ENCODE data around the gene SLC38A5. TPM values are rescaled to one million over a fixed set of nuclear protein-coding genes. Genes with fewer than 3 reads are reported as not detected.

The SLC38A5 gene
- total and polyA plus RNA-seq, 2 of the 13 experiments (the other 11 are each of a cell fraction or from before 2014, with no cell fraction given) = 46.1 to 73.4 TPM

DNA sequence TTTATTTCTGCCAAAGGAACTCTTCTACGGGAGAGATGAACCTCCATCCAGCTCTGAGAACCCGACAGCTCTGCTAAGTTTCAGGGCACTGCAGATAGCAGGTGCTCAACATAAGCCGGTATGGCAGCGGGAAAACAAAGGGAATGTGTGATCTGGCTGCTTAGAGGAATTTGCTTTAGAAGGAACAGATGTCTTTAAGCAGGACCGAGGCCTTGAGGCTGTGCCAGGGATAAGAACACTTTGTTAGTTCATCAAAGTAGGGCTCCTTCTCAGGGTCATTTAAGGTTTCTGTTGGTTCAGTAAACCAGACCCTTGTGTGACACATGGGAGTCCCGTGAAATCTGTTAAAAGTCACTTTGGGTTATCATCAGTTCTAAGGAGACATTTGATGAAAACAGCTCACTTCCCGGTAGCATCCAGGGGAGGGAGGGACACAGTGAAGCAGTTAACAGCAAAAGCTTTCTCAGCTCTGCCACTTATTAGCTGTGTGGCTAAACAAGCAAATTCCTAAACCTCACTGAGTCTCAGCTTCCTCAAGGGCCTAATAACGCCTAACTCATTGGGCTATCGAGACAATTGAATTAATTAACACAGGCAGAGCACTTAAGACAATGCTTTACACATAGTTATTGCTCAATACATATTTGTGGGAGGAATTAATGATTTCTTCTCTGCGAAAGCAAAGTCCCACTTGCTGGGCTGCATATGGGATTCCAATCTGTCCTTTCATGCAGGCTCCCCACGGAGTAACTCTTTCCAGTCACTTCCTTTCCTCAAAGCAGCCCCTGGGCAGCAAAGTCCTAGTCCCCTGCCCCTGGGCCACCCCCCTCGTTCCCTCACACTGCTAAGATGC is 3.0 kb upstream of the SLC38A5 start:
- no peak for FAIRE-seq
- H3K79me2 ChIP-seq (ENCODE audit: insufficient read depth, low read length) = peaks cover 25% of the 10 kb centered on the region

More for the DNA sequence above, 3.0 kb upstream of the SLC38A5 start:
- H3K9me3 ChIP-seq (ENCODE audit: low read length) = no peaks in the 10 kb centered on the region
- H3K4me3 ChIP-seq (replicated peaks in 1 of 3; ENCODE audit: insufficient read depth in 1 of 3, low read depth in 2 of 3, low read length in 3 of 3) = no peak overlapping the region
- H3K27ac ChIP-seq (ENCODE audit: extremely low read length, insufficient read depth, low read length) = no peak overlapping the region
- no peaks in the 10 kb centered on the region; a peak in 1 of 5 replicates for H3K27me3 ChIP-seq (ENCODE audit: control insufficient read depth in 1 of 2, insufficient read depth in 2 of 2, low read length in 2 of 2)
- no TSS peak for BruUV-seq (replicated peaks)
- no peak overlapping the region for H3K9ac ChIP-seq (ENCODE audit: insufficient read depth, low read depth, low read length)
- ATAC-seq (no peak), DNase-seq (ENCODE audit: low spot score) (no peak)
- ChIA-PET CTCF (ENCODE audit: low intra/inter-chr PET ratio, low total read pairs) (interaction anchor here (1.8 kb wide), 1 partner anchor 21 kb away, joined by 4 read pairs; no protein-coding TSS in a partner anchor), POLR2A (no interaction called here)
- no peaks in the 10 kb centered on the region for H3K36me3 ChIP-seq (replicated peaks in 1 of 2; ENCODE audit: control insufficient read depth in 1 of 2, insufficient read depth in 2 of 2, low read length in 2 of 2)
- WGBS (ENCODE audit: low lambda C conversion rate) = 60% methylated on average over 8 of the region's 12 CpGs
- H3K4me2 ChIP-seq (ENCODE audit: low read depth, low read length) = 0 out of 2 replicates have a peak overlapping the region, but pooled peaks have one; percentile 3
- TF ChIP-seq ZNF557 (CRISPR knock-in tag; IDR thresholded peaks at IDR 0.05) (no peak), MEIS2 (CRISPR knock-in tag; IDR thresholded peaks at IDR 0.05) (no peak), ZBTB34 (CRISPR knock-in tag; IDR thresholded peaks at IDR 0.05) (no peak), ZSCAN29 (CRISPR knock-in tag; conservative IDR thresholded peaks at IDR 0.05) (no peak), CEBPB (IDR thresholded peaks at IDR 0.05; ENCODE audit: borderline replicate concordance, low read depth, low read length) (peak; percentile 49), NONO (IDR thresholded peaks at IDR 0.05) (no peak), NONO (CRISPR knock-in tag; conservative IDR thresholded peaks at IDR 0.05) (no peak), NKX3-1 (CRISPR knock-in tag; IDR thresholded peaks at IDR 0.05) (no peak), FLYWCH1 (CRISPR knock-in tag; IDR thresholded peaks at IDR 0.05) (no peak), SKIL (CRISPR knock-in tag; IDR thresholded peaks at IDR 0.05; ENCODE audit: borderline replicate concordance) (no peak), CEBPG (CRISPR knock-in tag; IDR thresholded peaks at IDR 0.05) (0 out of 2 replicates have a peak, but pooled peaks have one; percentile 7), ZKSCAN1 (IDR thresholded peaks at IDR 0.05; ENCODE audit: low read length) (no peak), GPBP1L1 (CRISPR knock-in tag; IDR thresholded peaks at IDR 0.05) (no peak), ZBTB14 (CRISPR knock-in tag; IDR thresholded peaks at IDR 0.05) (no peak), NR2F6 (IDR thresholded peaks at IDR 0.05) (no peak), NR2F6 (CRISPR knock-in tag; IDR thresholded peaks at IDR 0.05) (no peak)
- no peaks in the 10 kb centered on the region for H4K20me1 ChIP-seq (ENCODE audit: insufficient read depth, low read length)
- intact Hi-C loops (cut with micrococcal nuclease; ENCODE audit: unreplicated experiment) (loop anchor here (5.0 to 10.0 kb wide), 2 partner anchors 34 to 62 kb away; partner anchors contain the start of genes PORCN and TBC1D25), in situ Hi-C loops (cut with HindIII; ENCODE audit: extremely low pct_ligation_motif_present, low pct_unique_long_range_greater_than_20kb) (no loop called here)
- H2AFZ ChIP-seq (ENCODE audit: low read length) = no peak overlapping the region
- peaks cover 62% of the 10 kb centered on the region for H3K4me1 ChIP-seq (ENCODE audit: insufficient read depth, low read length)

Measured in HepG2 (cell line).